ENCODE measurements around the gene TCP1. TPM values are rescaled to one million over a fixed set of nuclear protein-coding genes. Genes with fewer than 3 reads are reported as not detected.
A peak's percentile ranks its signal among the peaks of the same experiment; 100 is the strongest.

TCP1 gene
- total and polyA plus RNA-seq, 9 of the 15 experiments (the other 6 are each of a cell fraction or from before 2014, with no cell fraction given): 331 to 801 (median 645) TPM

GRCh38 chr6:159751448-159751847 lies 38.0 kb downstream of the TCP1 start:
- intact Hi-C loops (cut with micrococcal nuclease): no loop called here

More at GRCh38 chr6:159751448-159751847, 38.0 kb downstream of the TCP1 start:
- Histone ChIP-seq H3K27ac (ENCODE audit: extremely low read depth, low read depth, low read length) (no peak overlapping the region), H3K27me3 (ENCODE audit: control insufficient read depth in 2 of 2, insufficient read depth in 2 of 2, low read length in 2 of 2) (no peaks in the 10 kb centered on the region), H3K9ac (ENCODE audit: insufficient read depth in 1 of 2, low read depth in 2 of 2, low read length in 2 of 2) (no peak overlapping the region), H3K9me3 (replicated peaks; ENCODE audit: control insufficient read depth, insufficient read depth, low read depth, low read length) (no peaks in the 10 kb centered on the region), H3K4me2 (ENCODE audit: insufficient read depth, low read length) (no peak overlapping the region), H4K20me1 (replicated peaks; ENCODE audit: control insufficient read depth, insufficient read depth, low read length) (no peaks in the 10 kb centered on the region), H3K4me3 (no peak overlapping the region), H2AFZ (ENCODE audit: low read depth, low read length) (no peak overlapping the region), H3K9me1 (ENCODE audit: control insufficient read depth, insufficient read depth, low read length) (no peaks in the 10 kb centered on the region), H3K36me3 (ENCODE audit: control insufficient read depth, insufficient read depth, low read length) (peaks cover 98% of the 10 kb centered on the region), H3K4me1 (replicated peaks in 1 of 2; ENCODE audit: control insufficient read depth in 2 of 2, insufficient read depth in 2 of 2, low read length in 2 of 2) (no peaks in the 10 kb centered on the region), H3K79me2 (ENCODE audit: control insufficient read depth, insufficient read depth, low read length) (peaks cover 11% of the 10 kb centered on the region; the same call in 2 of the 3 replicates)
- BruUV-seq (replicated peaks): no TSS peak
- TF ChIP-seq BMI1 (IDR thresholded peaks at IDR 0.05; ENCODE audit: low read length) (no peak), ZBTB40 (IDR thresholded peaks at IDR 0.05) (peak; percentile 69), ZBTB40 (CRISPR knock-in tag; IDR thresholded peaks at IDR 0.05) (no peak), POLR2AphosphoS5 (IDR thresholded peaks at IDR 0.05; ENCODE audit: control insufficient read depth, insufficient read depth, low read depth, low read length) (0 out of 2 replicates have a peak, but pooled peaks have one; percentile 22)
- POLR2A ChIA-PET: interaction anchor here (0.5 to 2.2 kb wide), 4 partner anchors 8 to 38 kb away, joined by 3 to 10 read pairs (median 5); partner anchors contain the start of genes ACAT2, TCP1 and WTAP
- DNase-seq (ENCODE audit: extremely low read depth in 1 of 4, low spot score in 3 of 4) (no peak), FAIRE-seq (no peak), ATAC-seq (no peak)
- CTCF ChIA-PET (ENCODE audit: low intra/inter-chr PET ratio): no interaction called here
- WGBS (ENCODE audit: insufficient coverage, low coverage, missing lambda C conversion rate): 93% methylated on average over 3 of the region's 3 CpGs
- in situ Hi-C loops (cut with MboI): no loop called here

Data from K562 (cell line).